HL-60 (cell line): ENCODE data around the gene GSK3B.

Source experiments
- DNase-seq, 2 experiments: peaks; one replicate each; pipeline ENCODE4 v3.0.0-alpha.2; 2010 to 2020; ENCODE audit warnings: low read depth in 1 of 2, low spot score in 1 of 2
- H3K27ac ChIP-seq: fragments of 250-450 bp; sonication (Bioruptor Pico); replicated peaks from 2 replicates; pipeline ENCODE4 v1.5.1; 2020; ENCODE audit warnings: mild to moderate bottlenecking, moderate library complexity
- H3K27me3 ChIP-seq: fragments of 250-450 bp; sonication (Bioruptor Pico); 2 replicates; pipeline ENCODE4 v1.5.1; 2021; ENCODE audit warnings: mild to moderate bottlenecking, moderate library complexity; ENCODE audit not compliant: insufficient read depth, poor library complexity, severe bottlenecking
- H3K4me3 ChIP-seq: replicated peaks from 2 replicates; pipeline ENCODE4 v1.5.1; 2011; ENCODE audit warnings: mild to moderate bottlenecking, control low read depth, low read length; ENCODE audit not compliant: insufficient read depth
- GABPA ChIP-seq: IDR thresholded peaks from 2 replicates; pipeline ENCODE4 v1.6.1; 2012; ENCODE audit warnings: low read depth
- POLR2AphosphoS5 ChIP-seq: IDR thresholded peaks from 2 replicates; pipeline ENCODE4 v1.6.1; 2012; ENCODE audit warnings: low read depth
- SPI1 ChIP-seq: IDR thresholded peaks from 2 replicates; pipeline ENCODE4 v1.6.1; 2012; ENCODE audit warnings: low read depth, mild to moderate bottlenecking, borderline replicate concordance
- TF ChIP-seq, protein P1 (sequence below): IDR thresholded peaks from one replicate; pipeline ENCODE4 v1.5.1; 2011; ENCODE audit warnings: low read length, control low read depth, inconsistent platforms; ENCODE audit not compliant: insufficient read depth
- TF ChIP-seq, protein P2 (sequence below): IDR thresholded peaks from 2 replicates; pipeline ENCODE4 v1.6.1; 2012; ENCODE audit warnings: low read depth; ENCODE audit not compliant: insufficient replicate concordance

GSK3B gene

DNA sequence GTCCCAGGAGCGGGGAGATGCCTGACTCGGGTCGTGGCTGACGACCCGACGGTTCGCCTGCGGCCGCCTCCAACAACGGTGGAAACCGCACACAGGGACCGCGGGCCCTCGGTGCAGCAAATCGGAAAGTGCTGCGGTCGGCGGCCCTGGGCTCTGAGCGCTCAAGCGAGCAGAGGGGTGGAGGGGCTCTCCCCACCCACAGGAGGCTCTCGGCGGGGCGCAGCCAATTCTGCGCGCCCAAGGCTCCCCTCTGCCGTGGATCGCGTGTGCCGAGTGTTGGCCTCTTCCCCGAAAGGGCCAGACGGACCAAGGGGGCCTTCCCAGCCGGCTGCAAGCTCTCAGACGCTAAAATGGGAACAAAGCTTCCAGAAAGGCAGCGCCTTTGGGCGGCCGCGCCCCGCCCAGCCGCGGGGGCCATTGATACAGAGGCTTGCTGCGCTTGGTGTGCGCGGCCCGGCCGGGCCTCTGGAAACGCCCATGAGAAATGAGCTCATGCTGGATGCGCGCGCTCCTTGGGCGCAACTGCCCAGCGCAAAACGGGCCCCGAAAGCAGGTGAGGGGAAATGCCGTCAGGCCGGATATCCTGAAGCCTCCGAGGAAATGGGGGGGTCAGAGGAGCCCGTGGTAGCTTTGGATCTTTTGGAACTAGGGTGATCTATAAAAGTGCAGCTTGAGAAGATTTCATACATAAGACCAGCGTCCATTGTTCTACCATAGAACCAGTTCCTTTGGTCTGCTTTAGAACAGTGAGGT is 1.2 kb upstream of the GSK3B start:
- peak overlapping the region; percentile 99 for H3K27ac ChIP-seq
- H3K4me3 ChIP-seq, result peak overlapping the region; percentile 53
- DNase-seq, result peak; percentile 55 to 93
- no peak for TF ChIP-seq SPI1
- TF ChIP-seq, protein P1, sequence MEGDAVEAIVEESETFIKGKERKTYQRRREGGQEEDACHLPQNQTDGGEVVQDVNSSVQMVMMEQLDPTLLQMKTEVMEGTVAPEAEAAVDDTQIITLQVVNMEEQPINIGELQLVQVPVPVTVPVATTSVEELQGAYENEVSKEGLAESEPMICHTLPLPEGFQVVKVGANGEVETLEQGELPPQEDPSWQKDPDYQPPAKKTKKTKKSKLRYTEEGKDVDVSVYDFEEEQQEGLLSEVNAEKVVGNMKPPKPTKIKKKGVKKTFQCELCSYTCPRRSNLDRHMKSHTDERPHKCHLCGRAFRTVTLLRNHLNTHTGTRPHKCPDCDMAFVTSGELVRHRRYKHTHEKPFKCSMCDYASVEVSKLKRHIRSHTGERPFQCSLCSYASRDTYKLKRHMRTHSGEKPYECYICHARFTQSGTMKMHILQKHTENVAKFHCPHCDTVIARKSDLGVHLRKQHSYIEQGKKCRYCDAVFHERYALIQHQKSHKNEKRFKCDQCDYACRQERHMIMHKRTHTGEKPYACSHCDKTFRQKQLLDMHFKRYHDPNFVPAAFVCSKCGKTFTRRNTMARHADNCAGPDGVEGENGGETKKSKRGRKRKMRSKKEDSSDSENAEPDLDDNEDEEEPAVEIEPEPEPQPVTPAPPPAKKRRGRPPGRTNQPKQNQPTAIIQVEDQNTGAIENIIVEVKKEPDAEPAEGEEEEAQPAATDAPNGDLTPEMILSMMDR, result no peak
- TF ChIP-seq POLR2AphosphoS5, result peak; percentile 88
- TF ChIP-seq GABPA, result peak; percentile 80
- TF ChIP-seq, protein P2, sequence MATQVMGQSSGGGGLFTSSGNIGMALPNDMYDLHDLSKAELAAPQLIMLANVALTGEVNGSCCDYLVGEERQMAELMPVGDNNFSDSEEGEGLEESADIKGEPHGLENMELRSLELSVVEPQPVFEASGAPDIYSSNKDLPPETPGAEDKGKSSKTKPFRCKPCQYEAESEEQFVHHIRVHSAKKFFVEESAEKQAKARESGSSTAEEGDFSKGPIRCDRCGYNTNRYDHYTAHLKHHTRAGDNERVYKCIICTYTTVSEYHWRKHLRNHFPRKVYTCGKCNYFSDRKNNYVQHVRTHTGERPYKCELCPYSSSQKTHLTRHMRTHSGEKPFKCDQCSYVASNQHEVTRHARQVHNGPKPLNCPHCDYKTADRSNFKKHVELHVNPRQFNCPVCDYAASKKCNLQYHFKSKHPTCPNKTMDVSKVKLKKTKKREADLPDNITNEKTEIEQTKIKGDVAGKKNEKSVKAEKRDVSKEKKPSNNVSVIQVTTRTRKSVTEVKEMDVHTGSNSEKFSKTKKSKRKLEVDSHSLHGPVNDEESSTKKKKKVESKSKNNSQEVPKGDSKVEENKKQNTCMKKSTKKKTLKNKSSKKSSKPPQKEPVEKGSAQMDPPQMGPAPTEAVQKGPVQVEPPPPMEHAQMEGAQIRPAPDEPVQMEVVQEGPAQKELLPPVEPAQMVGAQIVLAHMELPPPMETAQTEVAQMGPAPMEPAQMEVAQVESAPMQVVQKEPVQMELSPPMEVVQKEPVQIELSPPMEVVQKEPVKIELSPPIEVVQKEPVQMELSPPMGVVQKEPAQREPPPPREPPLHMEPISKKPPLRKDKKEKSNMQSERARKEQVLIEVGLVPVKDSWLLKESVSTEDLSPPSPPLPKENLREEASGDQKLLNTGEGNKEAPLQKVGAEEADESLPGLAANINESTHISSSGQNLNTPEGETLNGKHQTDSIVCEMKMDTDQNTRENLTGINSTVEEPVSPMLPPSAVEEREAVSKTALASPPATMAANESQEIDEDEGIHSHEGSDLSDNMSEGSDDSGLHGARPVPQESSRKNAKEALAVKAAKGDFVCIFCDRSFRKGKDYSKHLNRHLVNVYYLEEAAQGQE, result peak; percentile 76
- H3K27me3 ChIP-seq, result no peaks in the 10 kb centered on the region

DNA sequence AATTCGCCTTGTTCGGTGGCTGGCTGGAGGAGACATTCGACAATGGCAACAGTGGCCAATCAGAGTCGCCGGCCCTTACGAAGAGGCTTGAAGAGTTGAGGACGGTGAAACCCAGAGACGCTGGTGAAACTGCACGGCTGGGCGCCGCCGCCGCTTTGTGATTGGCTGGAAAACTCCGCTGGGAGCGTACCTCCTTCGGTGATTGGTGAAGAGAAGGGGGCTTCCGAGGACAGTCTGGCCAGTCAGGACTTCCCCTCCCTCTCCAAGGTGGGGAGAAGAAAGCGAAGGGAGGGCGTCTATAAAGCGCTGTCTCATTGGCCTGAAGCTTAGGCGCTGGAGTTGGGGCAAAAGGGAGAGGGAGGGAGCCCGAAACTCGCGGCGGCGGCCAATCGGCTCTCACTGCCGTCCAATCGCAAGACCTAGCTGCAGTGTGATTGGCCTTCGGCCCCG is 554 bp upstream of the GSK3B start:
- DNase-seq, result peak; percentile 99
- H3K4me3 ChIP-seq, result peak overlapping the region; percentile 53
- TF ChIP-seq, protein P2, result no peak
- peak; percentile 41; the same call in 1 of the 2 replicates for TF ChIP-seq SPI1
- TF ChIP-seq, protein P1, result no peak
- no peak for TF ChIP-seq GABPA

DNA sequence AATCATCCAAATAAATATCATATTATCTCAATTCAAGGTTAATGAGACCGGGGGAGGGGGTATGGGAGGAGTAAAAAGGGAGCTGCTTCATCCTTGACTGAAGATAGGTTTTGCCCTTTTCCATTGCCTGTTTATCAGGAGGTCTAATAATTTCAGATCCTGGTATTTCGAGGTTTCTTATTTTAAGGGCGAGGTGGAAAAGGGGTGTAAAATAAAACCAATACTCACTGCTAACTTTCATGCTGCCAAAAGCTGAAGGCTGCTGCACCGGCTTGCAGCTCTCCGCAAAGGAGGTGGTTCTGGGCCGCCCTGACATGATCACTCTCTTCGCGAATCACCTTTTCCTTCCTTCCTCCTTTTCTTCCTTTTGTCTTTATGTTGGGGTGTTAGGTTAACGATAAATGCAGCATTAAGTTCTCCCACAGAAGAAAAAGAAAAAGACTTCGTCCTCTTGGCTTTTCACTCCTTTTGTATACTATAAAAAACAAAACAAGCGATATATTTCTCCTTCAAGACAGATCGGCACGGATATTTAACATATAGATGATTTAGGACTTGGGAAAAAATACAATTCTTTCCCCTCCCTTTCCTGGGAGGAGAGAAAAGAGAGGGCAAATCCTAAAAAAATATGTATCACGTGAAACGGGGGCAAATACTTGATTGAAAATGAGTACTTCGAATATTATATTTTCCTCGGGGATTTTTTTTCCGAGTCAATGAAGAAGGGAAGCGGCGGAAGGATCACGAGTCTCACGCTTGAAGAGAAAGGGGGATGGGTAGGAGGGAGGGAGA is 932 bp downstream of the GSK3B start:
- peak; percentile 37 to 72 for DNase-seq
- TF ChIP-seq, protein P2, result no peak
- TF ChIP-seq SPI1 (no peak), GABPA (no peak), POLR2AphosphoS5 (no peak)
- TF ChIP-seq, protein P1, result no peak
- H3K27me3 ChIP-seq, result no peaks in the 10 kb centered on the region
- peak overlapping the region; percentile 79 for H3K4me3 ChIP-seq
- H3K27ac ChIP-seq, result peak overlapping the region; percentile 99

More for the DNA sequence above, 554 bp upstream of the GSK3B start:
- peak overlapping the region; percentile 99 for H3K27ac ChIP-seq
- H3K27me3 ChIP-seq, result no peaks in the 10 kb centered on the region
